Medulla oblongata (tissue), 1 donor: ENCODE measurements around the gene SEMA4A.
A peak's percentile ranks its signal among the peaks of the same experiment; 100 is the strongest.
"Not testable (repeated sequence)": the region's sequence is repeated elsewhere in the genome, so short reads cannot be mapped to it uniquely, and the experiment has no call there.

ENCODE experiments used
- DNase-seq: peaks from one replicate; pipeline ENCODE4 v3.0.0-alpha.2; 2015; ENCODE audit errors: extremely low spot score

SEMA4A gene

GRCh38 chr1:156153362-156153761 lies at the start of gene SEMA4A:
TSS of gene SEMA4A (plus strand) at chr1:156153585. CDS start at chr1:156154579, 994 bp downstream.
- DNase-seq = no peak

- DNase-seq = peak; percentile 58
Observed at GRCh38 chr1:156104065-156104810, 49.1 kb upstream of the SEMA4A start.

GRCh38 chr1:156104861-156105832 lies 48.2 kb upstream of the SEMA4A start:
- DNase-seq = no peak

DNA sequence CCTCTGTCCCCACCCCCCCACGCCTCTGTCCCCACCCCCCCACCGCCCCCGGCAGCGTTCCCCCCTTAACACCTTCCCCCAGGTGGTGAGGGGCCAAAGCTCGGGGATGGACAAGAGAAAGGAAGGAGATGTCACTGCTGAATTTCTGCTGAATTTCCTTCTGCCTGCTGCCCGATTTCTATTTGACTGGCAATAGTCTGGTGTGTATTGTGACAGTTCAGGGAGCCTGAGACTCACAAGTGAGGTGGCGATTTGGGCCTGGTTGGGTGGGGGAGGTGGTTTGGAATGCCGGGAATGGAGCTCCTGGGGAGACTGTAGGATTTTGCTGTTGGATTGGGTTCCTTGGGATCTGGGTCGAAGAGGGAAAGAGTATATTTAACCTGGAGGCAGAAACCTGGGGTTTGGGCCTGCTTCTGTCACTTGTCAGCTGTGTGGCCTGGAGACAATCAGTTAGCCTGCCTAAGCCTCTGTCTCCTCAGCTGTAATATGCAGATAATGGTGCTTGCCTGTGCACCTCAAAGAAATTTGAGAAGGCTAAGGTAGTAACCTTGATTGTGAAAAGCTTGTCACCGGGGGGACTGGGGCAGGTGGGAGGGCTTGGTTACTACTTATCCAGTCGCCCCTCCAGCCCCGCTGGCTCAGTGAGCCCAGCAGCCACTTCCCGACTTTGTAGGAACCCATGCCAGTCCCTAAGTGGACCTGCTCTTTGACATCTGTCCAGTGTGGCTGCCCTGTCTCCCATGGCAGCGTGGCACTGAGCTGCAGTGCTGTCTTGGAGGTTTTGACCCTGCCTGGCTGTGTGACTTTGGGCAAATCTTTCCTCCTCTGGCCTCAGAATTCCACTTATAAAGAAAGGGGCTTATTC lies 46.5 kb upstream of the SEMA4A start:
- peak; percentile 16 for DNase-seq

DNA sequence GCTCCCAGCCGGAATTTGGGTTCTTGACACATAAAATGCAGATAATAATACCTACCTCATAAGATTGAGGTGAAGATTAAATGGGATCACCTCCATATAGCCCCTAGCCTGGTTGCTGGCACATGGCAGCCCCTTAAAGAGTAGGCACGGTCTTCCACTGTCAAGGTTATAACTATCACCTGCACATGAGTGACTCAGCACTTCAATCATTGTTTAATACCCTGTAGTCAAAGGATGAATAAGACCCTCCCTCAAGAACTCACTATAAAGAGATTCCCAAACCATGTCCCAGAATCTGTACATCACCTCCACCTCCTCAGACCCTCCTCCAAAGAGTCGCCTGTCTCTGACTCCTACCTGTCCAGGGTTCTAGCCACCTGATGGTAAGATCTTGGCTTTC lies 45.3 kb upstream of the SEMA4A start:
- no peak for DNase-seq

- DNase-seq = no peak
Observed at GRCh38 chr1:156108664-156109241, 44.6 kb upstream of the SEMA4A start.

- DNase-seq = no peak
Observed at GRCh38 chr1:156110252-156110651, 43.1 kb upstream of the SEMA4A start.

- no peak for DNase-seq
Observed at GRCh38 chr1:156111355-156111962, 41.9 kb upstream of the SEMA4A start.

DNA sequence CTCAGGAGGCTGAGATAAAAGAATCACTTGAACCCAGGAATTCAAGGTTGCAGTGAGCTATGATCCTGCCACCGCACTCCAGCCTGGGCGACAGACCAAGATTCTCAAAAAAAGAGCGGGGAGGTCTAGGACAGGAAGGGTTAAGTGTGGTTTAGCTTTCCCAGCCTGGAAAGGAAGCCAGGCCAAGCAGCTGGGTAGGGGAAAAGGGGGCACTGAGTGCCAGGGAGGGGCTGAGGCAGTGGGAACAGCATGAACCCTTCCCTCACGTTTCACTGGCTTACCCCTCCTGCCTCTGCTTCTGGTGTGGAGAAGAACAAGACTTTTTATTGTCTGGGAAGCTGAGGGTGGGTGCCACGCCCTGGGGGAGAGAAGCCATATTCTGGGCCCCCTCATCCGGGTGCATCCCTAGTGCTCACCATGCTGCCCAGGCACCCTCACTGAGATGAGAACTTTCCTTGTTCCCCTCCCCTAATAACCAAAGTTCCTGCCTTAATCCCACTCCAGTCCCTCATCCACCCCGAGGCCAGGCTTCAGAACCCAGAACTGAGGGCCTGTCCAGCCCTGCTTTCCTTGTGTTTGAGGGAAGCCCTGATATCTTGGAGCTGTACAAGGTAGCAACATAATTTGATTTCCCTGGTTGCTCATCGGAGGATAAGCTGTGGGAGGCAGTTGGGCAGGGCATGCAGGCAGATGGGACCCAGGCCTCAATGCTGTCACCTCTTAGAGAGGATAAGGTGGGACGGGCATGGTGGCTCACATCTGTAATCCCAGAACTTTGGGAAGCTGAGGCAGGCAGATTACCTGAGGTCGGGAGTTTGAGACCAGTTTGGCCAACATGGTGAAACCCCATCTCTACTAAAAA lies 40.9 kb upstream of the SEMA4A start:
- DNase-seq = no peak

- no peak for DNase-seq
Observed at GRCh38 chr1:156113282-156113950, 40.0 kb upstream of the SEMA4A start.

- DNase-seq = peak; percentile 87
Observed at GRCh38 chr1:156114101-156114918, 39.1 kb upstream of the SEMA4A start, which contains the start of gene LMNA. TSS of gene LMNA (plus strand) at chr1:156114711. CDS start at chr1:156114919, 208 bp downstream.

- no peak for DNase-seq
Observed at GRCh38 chr1:156114919-156115513, 38.4 kb upstream of the SEMA4A start.

- DNase-seq = peak; percentile 78
Observed at GRCh38 chr1:156115514-156116374, 37.6 kb upstream of the SEMA4A start.

- not testable (repeated sequence) for DNase-seq
Observed at GRCh38 chr1:156116731-156117130, 36.7 kb upstream of the SEMA4A start.

DNA sequence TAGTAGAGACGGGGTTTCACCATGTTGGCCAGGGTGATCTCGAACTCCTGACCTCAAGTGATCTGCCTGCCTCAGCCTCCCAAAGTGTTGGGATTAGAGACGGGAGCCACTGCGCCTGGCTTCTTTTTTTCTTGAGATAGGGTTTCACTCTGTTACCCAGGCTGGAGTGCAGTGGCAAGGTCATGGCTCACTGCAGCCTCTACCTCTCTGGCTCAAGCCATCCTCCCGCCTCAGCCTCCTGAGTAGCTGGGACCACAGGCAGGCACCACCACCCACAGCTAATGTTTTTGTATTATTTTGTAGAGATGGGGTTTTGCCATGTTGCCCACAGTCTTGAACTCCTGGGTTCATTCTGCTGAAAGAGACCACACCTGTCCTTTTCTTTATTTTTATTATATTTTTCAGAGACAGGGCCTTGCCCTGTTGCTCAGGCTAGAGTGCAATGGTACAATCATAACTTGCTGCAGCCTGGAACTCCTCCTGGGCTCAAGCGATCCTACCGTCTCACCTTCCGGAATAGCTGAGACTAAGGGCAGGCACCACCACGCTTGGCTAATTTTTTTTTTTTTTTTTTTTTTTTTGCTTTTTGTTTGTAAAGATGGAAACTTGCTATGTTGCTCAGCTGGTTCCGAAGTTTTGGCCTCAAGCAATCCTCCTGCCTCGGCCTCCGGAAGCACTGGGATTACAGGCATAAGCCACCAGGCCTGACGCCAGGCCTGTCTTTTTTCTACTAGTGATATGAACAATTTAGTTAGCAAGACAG lies 35.8 kb upstream of the SEMA4A start:
- DNase-seq = no peak

GRCh38 chr1:156118177-156118868 lies 35.1 kb upstream of the SEMA4A start:
- DNase-seq = no peak
